DMS 273 (cell line): ENCODE results near the gene SH3BP5.
A peak's percentile ranks its signal among the peaks of the same experiment; 100 is the strongest.

Experiments
- DNase-seq: peaks from one replicate; lab custom pipeline; 2025; ENCODE audit not compliant: unreplicated experiment; lab: John Stamatoyannopoulos, UW

The SH3BP5 gene

DNA sequence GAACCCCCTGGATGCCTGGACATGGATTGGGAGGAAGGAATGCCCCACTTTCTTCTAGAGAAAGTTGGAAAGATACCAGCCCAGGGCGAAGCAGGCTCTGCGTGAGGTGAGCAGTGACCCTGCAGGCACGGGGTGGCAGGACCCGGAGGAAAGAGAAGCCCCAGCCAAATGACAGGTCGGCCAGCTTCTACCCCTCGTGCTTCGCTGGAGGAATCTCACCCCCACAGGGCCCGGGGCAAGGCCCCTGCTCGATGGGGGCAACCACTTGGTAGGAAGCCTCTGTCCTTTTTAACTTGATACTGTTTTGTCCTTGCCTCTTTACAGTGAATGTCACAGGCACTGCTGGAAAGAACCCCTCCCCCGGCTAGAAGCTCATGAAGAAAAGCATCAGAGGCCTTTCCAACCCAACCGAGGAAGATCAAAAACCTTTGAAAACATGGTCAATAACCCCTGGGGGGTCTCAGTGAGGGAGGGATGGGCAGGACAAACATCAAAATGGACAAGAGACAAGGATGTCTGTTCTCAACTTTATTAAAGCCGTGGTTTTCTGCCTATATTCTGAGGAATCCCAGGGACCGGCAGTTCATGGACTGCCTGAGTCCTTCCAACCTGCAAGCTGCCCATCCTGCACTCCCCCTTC is 54.4 kb downstream of the SH3BP5 start:
- no peak for DNase-seq

DNA sequence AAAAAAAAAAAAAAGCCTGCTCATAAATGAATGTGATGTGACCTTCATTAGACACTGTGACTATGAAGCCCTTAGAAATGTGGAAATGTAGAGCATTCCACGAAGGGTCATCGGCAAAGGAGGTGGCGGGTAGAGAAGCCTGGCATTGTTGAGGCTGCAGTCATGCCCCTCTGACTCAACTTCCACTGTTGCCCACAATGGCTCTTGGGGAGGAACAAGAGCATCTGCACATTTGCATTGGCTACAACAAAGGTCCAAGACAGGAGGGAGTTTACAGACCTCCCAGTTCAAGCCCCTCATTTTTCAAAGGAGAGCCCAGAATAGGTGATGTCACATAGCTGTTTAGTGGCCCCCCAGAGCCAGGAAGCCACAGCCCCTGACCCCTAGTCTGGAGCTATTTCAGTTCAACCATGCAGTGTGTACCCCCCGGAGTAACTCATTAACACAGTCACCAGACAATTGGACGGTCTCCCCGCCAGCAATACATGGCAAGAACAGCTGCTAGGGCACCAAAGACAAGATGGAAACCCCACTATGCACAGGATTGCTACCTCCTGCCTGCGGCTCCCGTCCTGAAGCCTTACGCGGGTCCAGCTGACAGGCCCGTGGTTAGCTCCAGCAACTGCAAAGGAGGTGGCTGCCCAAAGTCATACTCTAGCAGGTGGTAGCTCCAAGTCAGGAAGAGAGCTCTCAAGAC is 56.2 kb downstream of the SH3BP5 start:
- DNase-seq, result no peak

- no peak for DNase-seq
Observed at GRCh38 chr3:15273227-15273626, 59.2 kb downstream of the SH3BP5 start.

GRCh38 chr3:15272426-15273196 is 59.8 kb downstream of the SH3BP5 start:
- DNase-seq, result no peak

DNA sequence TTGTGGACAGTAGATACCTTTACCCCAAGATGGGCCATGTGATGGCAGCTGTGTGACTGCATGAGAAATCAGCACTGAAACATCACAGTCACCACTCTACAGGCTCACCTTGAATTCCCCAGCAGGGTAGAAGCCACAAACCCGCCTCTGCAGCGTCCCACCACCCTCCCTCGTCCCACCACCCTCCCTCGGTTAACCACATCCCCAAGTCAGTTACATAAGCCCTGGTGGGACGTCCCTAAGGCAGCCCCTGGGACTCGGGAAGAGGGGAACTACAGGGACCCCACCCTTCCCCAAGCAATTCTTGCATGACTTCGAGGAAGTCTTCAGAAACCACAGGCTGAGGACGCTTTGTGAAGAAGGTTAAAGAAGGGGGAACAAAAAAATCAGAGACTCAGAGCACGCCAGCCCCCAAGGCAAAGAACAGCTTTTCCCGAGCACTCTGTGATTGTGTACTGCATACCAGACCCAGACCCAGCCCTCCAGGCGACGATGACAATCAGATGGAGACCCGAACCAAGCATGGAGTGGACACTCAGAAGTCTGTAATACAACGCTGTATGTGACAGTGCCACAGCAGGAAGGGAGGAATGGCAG is 60.5 kb downstream of the SH3BP5 start:
- no peak for DNase-seq

GRCh38 chr3:15271030-15271429 is 61.4 kb downstream of the SH3BP5 start:
- DNase-seq, result no peak

GRCh38 chr3:15269091-15269989 is 63.0 kb downstream of the SH3BP5 start:
- DNase-seq, result peak; percentile 87

GRCh38 chr3:15268033-15268631 is 64.3 kb downstream of the SH3BP5 start:
- DNase-seq, result peak; percentile 90

GRCh38 chr3:15267502-15267901 is 64.9 kb downstream of the SH3BP5 start:
- DNase-seq, result no peak

- no peak for DNase-seq
Observed at GRCh38 chr3:15266510-15267376, 65.6 kb downstream of the SH3BP5 start.

GRCh38 chr3:15265655-15266509 is 66.5 kb downstream of the SH3BP5 start:
- DNase-seq, result no peak

DNA sequence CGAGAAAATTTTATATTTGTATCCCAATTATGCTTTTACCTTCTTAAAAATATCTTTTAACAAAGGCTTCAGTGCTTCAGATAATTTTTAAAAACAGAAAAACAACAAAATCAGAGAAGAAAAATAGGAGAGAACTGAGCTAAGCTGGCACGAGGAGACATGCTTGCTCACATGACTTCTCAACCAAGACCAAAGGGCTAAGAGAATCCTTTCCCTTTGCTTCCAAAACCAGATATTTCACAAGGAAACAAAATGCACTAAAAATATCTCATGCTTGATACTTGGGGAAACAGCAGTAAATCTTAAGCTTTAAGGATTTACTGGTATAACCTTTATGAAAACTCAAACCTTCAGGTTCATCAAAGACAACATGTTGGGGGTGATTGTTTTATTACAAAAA is 67.9 kb downstream of the SH3BP5 start:
- no peak for DNase-seq

DNA sequence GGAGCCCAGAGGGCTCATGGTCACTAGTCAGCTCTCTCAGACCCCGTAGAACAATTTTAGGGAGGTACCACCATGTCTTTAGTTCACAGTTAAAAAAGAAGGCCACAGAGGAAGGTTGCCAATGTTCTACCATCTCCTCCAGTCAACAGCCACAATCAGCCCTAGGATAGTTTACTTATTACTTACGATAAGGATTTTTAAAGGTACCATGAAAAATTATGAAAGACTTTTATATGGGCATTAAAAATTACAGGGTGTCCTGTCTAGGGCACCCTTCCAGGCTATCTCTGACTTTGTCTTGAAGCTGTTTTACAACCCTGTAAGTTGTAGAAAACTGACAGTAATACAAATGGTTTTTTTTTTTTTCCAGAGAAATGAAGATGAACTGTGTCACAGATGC is 68.5 kb downstream of the SH3BP5 start:
- DNase-seq, result no peak

- DNase-seq, result no peak
Observed at GRCh38 chr3:15263120-15263519, 69.3 kb downstream of the SH3BP5 start.

GRCh38 chr3:15262021-15262420 is 70.4 kb downstream of the SH3BP5 start:
- no peak for DNase-seq

- DNase-seq, result no peak
Observed at GRCh38 chr3:15261274-15261673, 71.1 kb downstream of the SH3BP5 start.

GRCh38 chr3:15260531-15260930 is 71.9 kb downstream of the SH3BP5 start:
- DNase-seq, result no peak

DNA sequence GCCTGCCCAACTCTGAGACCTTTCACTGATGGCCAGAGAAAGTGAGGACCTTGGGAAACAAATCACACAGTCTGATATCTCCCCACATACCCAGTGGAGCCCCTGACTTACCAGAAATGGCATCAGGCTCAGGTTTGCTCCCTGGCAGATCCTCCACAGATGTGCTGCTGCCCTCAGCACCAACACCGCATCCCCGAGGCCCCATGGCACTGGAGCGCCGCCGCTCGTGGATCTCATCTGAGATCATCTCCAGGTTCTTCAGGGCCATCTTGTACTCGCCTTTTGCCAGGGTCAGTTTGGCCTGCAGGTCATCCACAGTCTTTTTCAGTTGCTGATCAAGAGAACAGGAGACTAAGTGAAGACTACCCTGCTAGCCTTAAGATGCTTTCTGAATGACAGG is 73.7 kb downstream of the SH3BP5 start:
- no peak for DNase-seq
